ENCODE results near the gene SLC35F3. TPM values are rescaled to one million over a fixed set of nuclear protein-coding genes. Genes with fewer than 3 reads are reported as not detected.
"Not testable (repeated sequence)": the region's sequence is repeated elsewhere in the genome, so short reads cannot be mapped to it uniquely, and the experiment has no call there.

Gene SLC35F3
- total and polyA plus RNA-seq, 7 experiments from 2014 or later, result 0.11 to 15.2 (median 0.96) TPM; not detected in 2

- no peak for ATAC-seq
- Mint-ChIP-seq H3K27me3 (peaks cover 0 to 40% (median 12%) of the 10 kb centered on the region in 5 donors), H3K36me3 (peaks cover under 1 to 7% (median 2%) of the 10 kb centered on the region in 5 donors), H3K9me3 (peaks cover 0 to 17% (median 6%) of the 10 kb centered on the region in 11 donors), H3K27ac (no peak overlapping the region), H3K4me1 (no peaks in the 10 kb centered on the region), H3K4me3 (no peak overlapping the region)
- CTCF ChIA-PET, result interaction anchor here (1.6 kb wide), 1 partner anchor 15 kb away, joined by 4 read pairs; no protein-coding TSS in a partner anchor
- no peak overlapping the region for H3K27ac ChIP-seq (ENCODE audit: low read depth, low read length)
- no peaks in the 10 kb centered on the region for H3K4me1 ChIP-seq (ENCODE audit: control insufficient read depth in 2 of 2, insufficient read depth in 2 of 2, low read length in 2 of 2)
- H3K9me3 ChIP-seq (ENCODE audit: control insufficient read depth in 2 of 3, low read length in 3 of 3), result no peaks in the 10 kb centered on the region
- no peak for DNase-seq
- no peaks in the 10 kb centered on the region for H3K36me3 ChIP-seq (ENCODE audit: control insufficient read depth in 2 of 3, insufficient read depth in 3 of 3, low read length in 3 of 3)
- no peaks in the 10 kb centered on the region for H3K27me3 ChIP-seq (ENCODE audit: control insufficient read depth in 2 of 2, insufficient read depth in 2 of 2, low read length in 2 of 2)
- H3K4me3 ChIP-seq (ENCODE audit: low read length), result no peak overlapping the region
- POLR2A ChIA-PET, result no interaction called here
- intact Hi-C loops (cut with micrococcal nuclease), result no loop called here
These were observed 390.6 kb downstream of the SLC35F3 start for GRCh38 chr1:234295068-234295467.

- ChIA-PET CTCF (interaction anchor here (1.6 kb wide), 1 partner anchor 15 kb away, joined by 4 read pairs; no protein-coding TSS in a partner anchor), POLR2A (no interaction called here)
- ATAC-seq (no peak), DNase-seq (no peak)
- no peaks in the 10 kb centered on the region for H3K9me3 ChIP-seq (ENCODE audit: control insufficient read depth in 2 of 3, low read length in 3 of 3)
- intact Hi-C loops (cut with micrococcal nuclease), result no loop called here
- no peak overlapping the region for H3K4me3 Mint-ChIP-seq
- no peaks in the 10 kb centered on the region for H3K4me1 ChIP-seq (ENCODE audit: control insufficient read depth in 2 of 2, insufficient read depth in 2 of 2, low read length in 2 of 2)
- H3K4me1 Mint-ChIP-seq, result no peaks in the 10 kb centered on the region
- no peak overlapping the region for H3K27ac ChIP-seq (ENCODE audit: low read depth, low read length)
- no peak overlapping the region for H3K4me3 ChIP-seq (ENCODE audit: low read length)
- H3K27me3 Mint-ChIP-seq, result peaks cover 0 to 40% (median 12%) of the 10 kb centered on the region in 5 donors
- H3K36me3 ChIP-seq (ENCODE audit: control insufficient read depth in 2 of 3, insufficient read depth in 3 of 3, low read length in 3 of 3), result no peaks in the 10 kb centered on the region
- H3K9me3 Mint-ChIP-seq, result peaks cover 0 to 12% (median 2%) of the 10 kb centered on the region in 11 donors
- no peak overlapping the region for H3K27ac Mint-ChIP-seq
- no peaks in the 10 kb centered on the region for H3K27me3 ChIP-seq (ENCODE audit: control insufficient read depth in 2 of 2, insufficient read depth in 2 of 2, low read length in 2 of 2)
- H3K36me3 Mint-ChIP-seq, result peaks cover 0 to 6% (median 2%) of the 10 kb centered on the region in 5 donors
These were observed 391.1 kb downstream of the SLC35F3 start for GRCh38 chr1:234295626-234296025.

GRCh38 chr1:234296496-234296895 is 392.0 kb downstream of the SLC35F3 start:
- Histone ChIP-seq H3K4me3 (ENCODE audit: low read length) (no peak overlapping the region), H3K36me3 (ENCODE audit: control insufficient read depth in 2 of 3, insufficient read depth in 3 of 3, low read length in 3 of 3) (no peaks in the 10 kb centered on the region), H3K9me3 (ENCODE audit: control insufficient read depth in 2 of 3, low read length in 3 of 3) (no peaks in the 10 kb centered on the region), H3K27ac (ENCODE audit: low read depth, low read length) (no peak overlapping the region), H3K4me1 (ENCODE audit: control insufficient read depth in 2 of 2, insufficient read depth in 2 of 2, low read length in 2 of 2) (no peaks in the 10 kb centered on the region), H3K27me3 (ENCODE audit: control insufficient read depth in 2 of 2, insufficient read depth in 2 of 2, low read length in 2 of 2) (no peaks in the 10 kb centered on the region)
- no peaks in the 10 kb centered on the region for H3K4me1 Mint-ChIP-seq
- ATAC-seq, result no peak
- intact Hi-C loops (cut with micrococcal nuclease), result no loop called here
- DNase-seq, result no peak
- no peak overlapping the region for H3K27ac Mint-ChIP-seq
- peaks cover 0 to 3% (median 0%) of the 10 kb centered on the region in 5 donors for H3K36me3 Mint-ChIP-seq
- ChIA-PET POLR2A (no interaction called here), CTCF (no interaction called here)
- peaks cover 0 to 34% (median 12%) of the 10 kb centered on the region in 5 donors for H3K27me3 Mint-ChIP-seq
- H3K4me3 Mint-ChIP-seq, result no peak overlapping the region
- peaks cover 0 to 8% (median 2%) of the 10 kb centered on the region in 11 donors for H3K9me3 Mint-ChIP-seq

GRCh38 chr1:234297668-234298067 is 393.2 kb downstream of the SLC35F3 start:
- H3K36me3 ChIP-seq (ENCODE audit: control insufficient read depth in 2 of 3, insufficient read depth in 3 of 3, low read length in 3 of 3), result no peaks in the 10 kb centered on the region
- ATAC-seq (no peak), DNase-seq (no peak)
- Mint-ChIP-seq H3K36me3 (peaks cover 0 to 3% (median 0%) of the 10 kb centered on the region in 5 donors), H3K9me3 (peaks cover 0 to 8% (median 2%) of the 10 kb centered on the region in 11 donors), H3K27ac (no peak overlapping the region), H3K27me3 (peaks cover 0 to 31% (median 12%) of the 10 kb centered on the region in 5 donors), H3K4me3 (no peak overlapping the region), H3K4me1 (no peaks in the 10 kb centered on the region)
- no peak overlapping the region for H3K27ac ChIP-seq (ENCODE audit: low read depth, low read length)
- H3K4me1 ChIP-seq (ENCODE audit: control insufficient read depth in 2 of 2, insufficient read depth in 2 of 2, low read length in 2 of 2), result no peaks in the 10 kb centered on the region
- ChIA-PET CTCF (no interaction called here), POLR2A (no interaction called here)
- no peaks in the 10 kb centered on the region for H3K27me3 ChIP-seq (ENCODE audit: control insufficient read depth in 2 of 2, insufficient read depth in 2 of 2, low read length in 2 of 2)
- no peaks in the 10 kb centered on the region for H3K9me3 ChIP-seq (ENCODE audit: control insufficient read depth in 2 of 3, low read length in 3 of 3)
- intact Hi-C loops (cut with micrococcal nuclease), result no loop called here
- no peak overlapping the region for H3K4me3 ChIP-seq (ENCODE audit: low read length)

- intact Hi-C loops (cut with micrococcal nuclease), result no loop called here
- peaks cover 0 to 12% (median 4%) of the 10 kb centered on the region in 11 donors for H3K9me3 Mint-ChIP-seq
- POLR2A ChIA-PET, result no interaction called here
These were observed 395.6 kb downstream of the SLC35F3 start for GRCh38 chr1:234300096-234300495.

GRCh38 chr1:234301663-234302062 is 397.2 kb downstream of the SLC35F3 start:
- DNase-seq; H3K36me3 Mint-ChIP-seq; CTCF ChIA-PET; H3K4me3 ChIP-seq (ENCODE audit: low read length); H3K36me3 ChIP-seq (ENCODE audit: control insufficient read depth in 2 of 3, insufficient read depth in 3 of 3, low read length in 3 of 3); H3K4me3 Mint-ChIP-seq; H3K9me3 ChIP-seq (ENCODE audit: control insufficient read depth in 2 of 3, low read length in 3 of 3); H3K4me1 ChIP-seq (ENCODE audit: control insufficient read depth in 2 of 2, insufficient read depth in 2 of 2, low read length in 2 of 2); H3K27ac ChIP-seq (ENCODE audit: low read depth, low read length); H3K4me1 Mint-ChIP-seq; ATAC-seq; POLR2A ChIA-PET; H3K27ac Mint-ChIP-seq; intact Hi-C loops (cut with micrococcal nuclease); H3K27me3 ChIP-seq (ENCODE audit: control insufficient read depth in 2 of 2, insufficient read depth in 2 of 2, low read length in 2 of 2): not testable (repeated sequence)
- peaks cover 0 to 12% (median 4%) of the 10 kb centered on the region in 11 donors for H3K9me3 Mint-ChIP-seq
- H3K27me3 Mint-ChIP-seq, result peaks cover 0 to 22% (median 7%) of the 10 kb centered on the region in 5 donors

More at GRCh38 chr1:234300096-234300495, 395.6 kb downstream of the SLC35F3 start:
- Histone ChIP-seq H3K4me3 (ENCODE audit: low read length) (no peak overlapping the region), H3K9me3 (ENCODE audit: control insufficient read depth in 2 of 3, low read length in 3 of 3) (no peaks in the 10 kb centered on the region), H3K27me3 (ENCODE audit: control insufficient read depth in 2 of 2, insufficient read depth in 2 of 2, low read length in 2 of 2) (no peaks in the 10 kb centered on the region), H3K36me3 (ENCODE audit: control insufficient read depth in 2 of 3, insufficient read depth in 3 of 3, low read length in 3 of 3) (no peaks in the 10 kb centered on the region), H3K4me1 (ENCODE audit: control insufficient read depth in 2 of 2, insufficient read depth in 2 of 2, low read length in 2 of 2) (no peaks in the 10 kb centered on the region), H3K27ac (ENCODE audit: low read depth, low read length) (no peak overlapping the region)
- ATAC-seq (no peak), DNase-seq (no peak)
- H3K27me3 Mint-ChIP-seq, result peaks cover 0 to 29% (median 16%) of the 10 kb centered on the region in 5 donors
- H3K36me3 Mint-ChIP-seq, result peaks cover 0 to 4% (median 0%) of the 10 kb centered on the region in 5 donors
- H3K4me3 Mint-ChIP-seq, result no peak overlapping the region
- no peaks in the 10 kb centered on the region for H3K4me1 Mint-ChIP-seq
- no peak overlapping the region for H3K27ac Mint-ChIP-seq
- CTCF ChIA-PET, result no interaction called here

GRCh38 chr1:234302354-234302962 is 398.0 kb downstream of the SLC35F3 start:
- ATAC-seq (peak; percentile 41), DNase-seq (no peak)
- Histone ChIP-seq H3K27me3 (ENCODE audit: control insufficient read depth in 2 of 2, insufficient read depth in 2 of 2, low read length in 2 of 2) (no peaks in the 10 kb centered on the region), H3K4me3 (ENCODE audit: low read length) (no peak overlapping the region), H3K27ac (ENCODE audit: low read depth, low read length) (no peak overlapping the region), H3K36me3 (ENCODE audit: control insufficient read depth in 2 of 3, insufficient read depth in 3 of 3, low read length in 3 of 3) (no peaks in the 10 kb centered on the region), H3K9me3 (ENCODE audit: control insufficient read depth in 2 of 3, low read length in 3 of 3) (no peaks in the 10 kb centered on the region), H3K4me1 (ENCODE audit: control insufficient read depth in 2 of 2, insufficient read depth in 2 of 2, low read length in 2 of 2) (no peaks in the 10 kb centered on the region)
- Mint-ChIP-seq H3K36me3 (peaks cover 0 to 4% (median 0%) of the 10 kb centered on the region in 5 donors), H3K9me3 (peaks cover 0 to 12% (median 4%) of the 10 kb centered on the region in 11 donors), H3K4me3 (no peak overlapping the region), H3K27me3 (peaks cover 0 to 16% (median 2%) of the 10 kb centered on the region in 5 donors), H3K27ac (no peak overlapping the region), H3K4me1 (no peaks in the 10 kb centered on the region)
- intact Hi-C loops (cut with micrococcal nuclease), result no loop called here
- ChIA-PET CTCF (interaction anchor here (1.6 kb wide), 1 partner anchor 10 kb away, joined by 4 read pairs; no protein-coding TSS in a partner anchor), POLR2A (no interaction called here)
